Dermis blood vessel endothelial cell (primary cell): ENCODE measurements around the gene AKAP13. TPM values are rescaled to one million over a fixed set of nuclear protein-coding genes. Genes with fewer than 3 reads are reported as not detected.

Source experiments
- DNase-seq: peaks from one replicate; pipeline ENCODE4 v3.0.0; 2010
- total RNA-seq: library from RNA; depleted of rRNA; stranded (reverse); fragments of >200 nt; gene quantifications from 2 replicates; pipeline ENCODE4 v1.2.3, GENCODE V29; 2014

AKAP13 gene
- total RNA-seq, 1 donor from 2014 or later, result 77.4 TPM

- DNase-seq, result no peak
Observed at GRCh38 chr15:85541744-85542143, 161.3 kb downstream of the AKAP13 start.

GRCh38 chr15:85542488-85542887 is 162.1 kb downstream of the AKAP13 start:
- no peak for DNase-seq

DNA sequence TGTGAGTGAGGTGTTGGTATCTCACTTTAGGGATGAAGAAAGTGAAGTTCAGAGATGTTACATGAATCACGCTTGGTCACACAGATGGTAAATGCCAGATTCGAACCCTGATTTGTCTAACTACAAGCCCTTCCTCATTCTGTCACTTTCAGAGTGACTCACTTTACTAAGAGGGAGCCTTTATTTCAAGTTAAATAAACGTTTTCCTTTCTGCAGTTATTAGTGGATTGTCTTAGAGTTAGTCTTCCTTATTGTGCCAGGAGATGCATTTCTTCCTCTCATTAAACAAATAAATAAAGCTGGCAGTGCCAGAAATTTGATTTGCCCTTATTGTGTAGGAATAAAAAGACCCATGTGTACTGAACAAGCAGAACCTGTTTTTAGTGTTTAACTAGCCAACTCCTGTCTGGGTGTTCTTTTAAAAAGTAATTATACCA is 162.5 kb downstream of the AKAP13 start:
- DNase-seq, result peak; percentile 19

- peak; percentile 64 for DNase-seq
Observed at GRCh38 chr15:85543741-85544155, 163.3 kb downstream of the AKAP13 start.

DNA sequence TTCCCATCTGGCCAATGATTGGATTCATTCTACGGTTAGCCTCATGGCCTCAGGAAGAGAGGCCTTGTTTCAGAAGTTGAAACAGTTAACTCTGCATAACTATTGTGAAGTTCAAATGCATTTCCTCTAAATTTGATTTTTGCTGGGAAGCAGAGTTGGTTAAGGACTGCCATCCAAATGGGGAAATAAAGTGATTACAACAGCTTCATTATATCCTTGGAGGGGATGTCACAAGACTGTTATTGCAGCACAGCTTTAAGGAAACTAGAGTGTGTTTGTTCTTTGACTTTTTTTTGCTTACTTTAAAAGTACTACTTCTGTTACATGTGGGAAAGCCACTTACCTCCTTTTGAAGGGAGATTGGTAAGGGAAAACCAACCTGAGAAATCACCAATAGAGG is 164.8 kb downstream of the AKAP13 start:
- no peak for DNase-seq

GRCh38 chr15:85545752-85546151 is 165.3 kb downstream of the AKAP13 start:
- DNase-seq, result no peak

DNA sequence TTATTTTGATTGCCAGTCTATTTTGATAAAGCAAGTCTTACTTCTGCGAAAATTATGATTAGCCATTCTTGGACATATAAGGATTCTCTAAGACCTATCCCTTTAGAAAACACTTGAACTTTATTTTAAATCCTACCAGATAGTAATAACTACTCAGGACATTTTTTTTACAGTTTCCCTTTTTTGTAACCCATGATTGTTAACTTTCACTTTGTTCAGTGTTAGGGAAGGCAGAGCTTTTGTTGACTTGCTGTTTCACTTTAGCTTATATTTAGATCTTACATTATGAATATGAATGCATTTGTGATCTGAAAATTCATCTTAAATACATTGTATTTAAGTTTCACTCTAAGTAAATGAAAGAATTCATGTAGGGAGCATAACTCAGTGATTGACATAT is 167.0 kb downstream of the AKAP13 start:
- DNase-seq, result no peak

DNA sequence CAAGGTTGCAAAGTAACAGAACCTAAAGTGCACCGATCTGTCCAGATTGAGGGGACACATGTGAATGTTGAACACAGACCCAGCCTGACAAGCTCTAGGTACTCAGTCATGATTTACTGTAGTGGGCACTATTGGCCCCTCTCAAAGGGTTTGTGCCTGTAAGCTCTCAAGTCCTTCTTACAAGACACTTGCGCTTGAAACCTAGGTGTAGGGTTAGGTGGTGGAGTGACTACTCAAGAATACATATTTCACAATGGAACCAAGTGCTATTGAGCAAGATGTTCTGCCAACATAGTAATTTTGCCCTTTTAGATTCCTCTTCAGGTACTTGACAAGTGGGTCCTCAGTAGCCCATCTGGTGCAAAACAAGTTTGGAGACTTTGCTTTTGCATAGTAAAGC is 169.9 kb downstream of the AKAP13 start:
- DNase-seq, result no peak

- no peak for DNase-seq
Observed at GRCh38 chr15:85551221-85551832, 170.9 kb downstream of the AKAP13 start.

DNA sequence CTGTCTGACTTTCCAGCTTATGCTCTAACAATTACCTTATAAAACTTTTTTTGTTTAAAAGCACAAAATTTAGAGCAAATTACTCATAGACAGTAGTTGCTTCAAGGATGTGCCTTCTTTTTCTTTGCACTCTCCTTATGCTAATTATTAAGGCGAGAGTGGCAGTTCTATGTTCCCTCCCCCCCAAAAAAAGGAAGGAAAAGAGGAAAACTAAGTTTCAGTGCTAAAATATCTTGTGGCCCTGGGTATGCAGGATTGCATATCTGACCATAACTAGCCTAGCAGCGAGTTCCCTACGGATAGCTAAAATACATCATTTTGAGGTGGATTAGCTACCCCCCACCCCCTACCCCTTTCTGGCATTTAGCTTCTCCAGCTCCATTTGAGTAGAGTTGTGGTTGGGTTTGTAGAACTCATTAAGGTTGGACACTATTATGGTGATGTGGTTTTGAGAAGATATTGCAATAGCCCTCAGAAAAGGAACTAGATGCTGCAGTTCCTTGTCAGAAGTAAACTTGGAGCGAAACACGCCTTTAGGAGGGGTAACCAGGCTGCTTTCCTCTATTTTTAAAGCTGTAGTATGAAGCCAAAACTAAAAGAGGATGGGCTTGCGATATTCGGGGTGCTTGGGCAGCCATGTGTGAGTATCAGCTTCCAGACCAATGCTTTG is 174.6 kb downstream of the AKAP13 start:
- DNase-seq, result no peak

GRCh38 chr15:85555875-85556617 is 175.6 kb downstream of the AKAP13 start:
- DNase-seq, result no peak

DNA sequence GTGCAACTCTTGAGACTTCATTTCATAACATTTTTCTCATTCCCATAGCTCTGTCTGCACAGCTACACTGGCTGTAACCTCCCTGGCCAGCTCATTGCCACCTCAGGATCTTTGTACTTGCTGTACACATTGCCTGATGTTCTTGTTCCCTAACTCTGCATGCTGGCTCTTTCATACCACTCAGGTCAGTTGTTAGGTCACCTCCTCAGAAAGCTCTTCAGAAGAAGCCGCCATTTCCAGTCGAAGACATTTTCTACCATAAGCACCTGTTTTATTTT is 176.2 kb downstream of the AKAP13 start:
- DNase-seq, result no peak

- no peak for DNase-seq
Observed at GRCh38 chr15:85557385-85557784, 177.0 kb downstream of the AKAP13 start.

DNA sequence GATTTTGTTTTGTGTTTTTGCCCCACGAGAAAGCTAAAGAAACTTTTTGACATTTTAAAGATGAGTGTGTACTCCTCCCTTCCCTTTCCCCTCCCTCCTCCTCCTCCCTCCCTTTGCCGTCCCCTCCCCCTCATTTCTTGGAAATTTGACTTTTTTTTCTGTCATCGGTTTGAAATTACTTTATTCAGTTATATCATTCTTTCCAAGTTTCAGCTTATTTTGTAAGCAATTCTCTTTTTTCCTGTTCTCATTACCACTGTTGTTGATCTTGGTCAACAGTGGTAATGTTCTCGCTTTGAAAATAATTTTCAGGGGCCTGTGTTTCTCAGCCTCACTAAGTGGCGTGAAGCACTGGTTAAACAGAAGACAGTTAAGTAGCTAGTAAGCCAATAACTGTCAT is 178.4 kb downstream of the AKAP13 start:
- no peak for DNase-seq

DNA sequence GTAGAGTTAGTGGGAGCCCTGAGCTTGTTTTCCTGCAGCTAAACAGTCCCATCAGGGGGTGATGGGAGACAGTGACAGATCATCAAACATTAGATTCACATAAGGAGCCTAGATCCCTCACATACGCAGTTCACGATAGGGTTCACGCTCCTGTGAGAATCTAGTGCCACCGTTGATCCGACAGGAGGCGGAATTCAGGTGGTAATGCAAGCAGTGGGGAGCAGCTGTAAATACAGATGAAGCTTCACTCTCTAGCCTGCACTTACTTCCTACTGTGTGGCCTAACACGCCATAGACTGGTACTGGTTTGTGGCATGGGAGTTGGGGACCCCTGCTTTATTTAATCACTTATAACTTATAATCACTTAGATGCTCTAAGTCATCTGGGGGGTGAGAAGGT is 179.1 kb downstream of the AKAP13 start:
- no peak for DNase-seq

- no peak for DNase-seq
Observed at GRCh38 chr15:85562824-85563223, 182.4 kb downstream of the AKAP13 start.

GRCh38 chr15:85563328-85563727 is 182.9 kb downstream of the AKAP13 start:
- no peak for DNase-seq

- DNase-seq, result no peak
Observed at GRCh38 chr15:85563731-85564130, 183.3 kb downstream of the AKAP13 start.

DNA sequence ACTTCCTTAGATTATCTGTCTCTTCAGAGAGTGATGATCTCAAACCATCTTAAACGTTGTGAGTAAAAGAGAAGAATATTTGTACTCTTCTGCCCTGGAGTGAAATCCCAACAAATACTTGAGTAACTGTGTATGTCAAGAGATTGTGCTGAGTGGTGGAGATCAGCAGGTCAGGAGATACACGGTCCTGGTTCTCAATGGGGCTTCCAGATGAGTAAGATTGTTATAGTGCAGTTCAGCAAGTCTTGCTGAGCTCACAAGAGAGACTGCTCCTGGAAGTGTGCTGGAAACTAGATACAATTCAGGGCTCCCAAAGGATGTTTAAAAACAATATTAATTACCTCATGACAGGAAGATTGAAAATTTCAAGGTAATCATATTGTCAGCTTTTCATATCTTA is 184.3 kb downstream of the AKAP13 start:
- peak; percentile 57 for DNase-seq

- DNase-seq, result no peak
Observed at GRCh38 chr15:85568261-85568808, 187.9 kb downstream of the AKAP13 start.

- DNase-seq, result no peak
Observed at GRCh38 chr15:85570336-85570735, 189.9 kb downstream of the AKAP13 start.

DNA sequence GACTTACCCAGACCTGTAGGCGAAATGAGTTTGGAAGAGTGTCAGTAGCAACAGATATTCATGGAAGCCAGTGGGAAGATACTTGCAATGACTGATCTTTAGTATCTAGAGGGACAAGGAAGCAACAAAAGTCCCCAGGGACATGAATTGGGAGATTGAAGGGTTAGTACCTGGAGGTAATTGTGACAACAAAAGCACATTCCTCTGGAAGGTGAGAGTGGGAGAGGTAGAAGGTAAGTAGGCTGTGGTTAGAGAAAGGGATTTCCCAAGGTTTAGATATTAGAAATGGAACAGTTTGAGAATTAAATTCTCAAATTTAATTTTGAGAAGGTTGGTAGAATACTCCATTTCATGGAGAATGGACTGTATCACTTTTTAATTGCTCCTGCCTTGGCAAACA is 191.4 kb downstream of the AKAP13 start:
- no peak for DNase-seq

DNA sequence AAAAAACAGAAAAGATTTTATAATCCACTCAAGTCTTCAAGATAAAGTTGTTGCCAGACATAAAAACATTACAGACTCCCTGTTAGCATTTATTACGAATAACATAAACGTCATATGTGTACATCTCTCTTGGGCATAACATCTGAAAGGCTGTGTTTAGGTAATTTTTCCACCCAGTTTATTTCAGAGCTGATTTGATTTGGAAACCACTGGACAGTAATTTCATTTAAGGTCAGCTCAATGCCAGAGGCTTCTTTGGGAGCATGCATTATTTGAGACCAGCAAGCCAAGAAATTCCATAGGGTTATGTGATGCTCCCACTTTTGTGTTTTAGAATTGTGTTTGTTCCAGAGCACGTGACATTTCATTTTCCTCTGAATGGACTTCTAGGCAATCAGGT is 196.0 kb downstream of the AKAP13 start:
- no peak for DNase-seq
